Stromal cell of bone marrow (primary cell): ENCODE data around the gene SLC5A10.

Source experiments
- DNase-seq: peaks from one replicate; pipeline ENCODE4 v3.0.0-alpha.2; 2012; ENCODE audit warnings: low read depth

The SLC5A10 gene

GRCh38 chr17:19003543-19004420 lies 51.8 kb downstream of the SLC5A10 start:
- DNase-seq: no peak

- no peak for DNase-seq
Measured at GRCh38 chr17:19004421-19005136, 52.6 kb downstream of the SLC5A10 start, which contains the start of gene FAM83G. Gene FAM83G, minus strand, starts transcription at chr17:19004764. Its CDS starts 723 bp downstream, at chr17:19004041.

- no peak for DNase-seq
Measured at GRCh38 chr17:19005137-19005773, 53.3 kb downstream of the SLC5A10 start.

- no peak for DNase-seq
Measured at GRCh38 chr17:19005789-19006430, 53.9 kb downstream of the SLC5A10 start.

GRCh38 chr17:19006698-19007097 lies 54.7 kb downstream of the SLC5A10 start:
- no peak for DNase-seq

- DNase-seq: no peak
Measured at GRCh38 chr17:19009970-19010369, 58.0 kb downstream of the SLC5A10 start.

GRCh38 chr17:19010729-19011505 lies 59.0 kb downstream of the SLC5A10 start:
- no peak for DNase-seq

GRCh38 chr17:19011581-19011980 lies 59.6 kb downstream of the SLC5A10 start:
- no peak for DNase-seq

GRCh38 chr17:19012171-19013080 lies 60.5 kb downstream of the SLC5A10 start:
- no peak for DNase-seq

GRCh38 chr17:19013226-19013625 lies 61.3 kb downstream of the SLC5A10 start:
- DNase-seq: no peak

- DNase-seq: no peak
Measured at GRCh38 chr17:19013806-19014627, 62.1 kb downstream of the SLC5A10 start.

- DNase-seq: no peak
Measured at GRCh38 chr17:19014628-19015215, 62.8 kb downstream of the SLC5A10 start.

- no peak for DNase-seq
Measured at GRCh38 chr17:19015428-19015827, 63.5 kb downstream of the SLC5A10 start.

- no peak for DNase-seq
Measured at GRCh38 chr17:19016297-19016696, 64.3 kb downstream of the SLC5A10 start.

- no peak for DNase-seq
Measured at GRCh38 chr17:19016881-19017280, 64.9 kb downstream of the SLC5A10 start.

GRCh38 chr17:19017401-19017800 lies 65.4 kb downstream of the SLC5A10 start:
- no peak for DNase-seq

GRCh38 chr17:19017804-19018599 lies 66.0 kb downstream of the SLC5A10 start:
- DNase-seq: no peak

GRCh38 chr17:19018600-19018950 lies 66.6 kb downstream of the SLC5A10 start:
- DNase-seq: no peak
